Measurements from ENCODE around the gene LRP1B.

GRCh38 chr2:141724426-141724825 is 406.4 kb downstream of the LRP1B start:
- no peak for TF ChIP-seq POLR2A (IDR thresholded peaks at IDR 0.05)
- no peak for TF ChIP-seq CTCF (IDR thresholded peaks at IDR 0.05)

Data from Peyer's patch (tissue), 4 donors.